ENCODE measurements around the gene ZNRF3.

- TF ChIP-seq CTCF (conservative IDR thresholded peaks at IDR 0.05; ENCODE audit: low read depth in 2 of 2) (no peak), ZNF114 (CRISPR knock-in tag; IDR thresholded peaks at IDR 0.05) (no peak), EZH2 (IDR thresholded peaks at IDR 0.05; ENCODE audit: low read depth, unreplicated experiment) (no peak), EZH2phosphoT487 (IDR thresholded peaks at IDR 0.05; ENCODE audit: unreplicated experiment) (no peak), STAT1 (IDR thresholded peaks at IDR 0.05; ENCODE audit: unreplicated experiment) (no peak)
Measured at GRCh38 chr22:28980326-28980725, 97.0 kb downstream of the ZNRF3 start.
